ENCODE results near the gene TRAPPC2L. TPM values are rescaled to one million over a fixed set of nuclear protein-coding genes. Genes with fewer than 3 reads are reported as not detected.

The TRAPPC2L gene
- total RNA-seq, 1 donor from 2014 or later: 59.1 TPM

GRCh38 chr16:88878967-88879787 is 22.2 kb downstream of the TRAPPC2L start:
- peaks cover 33% of the 10 kb centered on the region for H3K27me3 Mint-ChIP-seq (ENCODE audit: low read depth, unreplicated experiment)
- H3K27me3 ChIP-seq (ENCODE audit: insufficient read depth, low read length): peaks cover 7% of the 10 kb centered on the region
- H3K4me1 Mint-ChIP-seq (ENCODE audit: low read depth, unreplicated experiment): no peaks in the 10 kb centered on the region
- no peak for TF ChIP-seq CTCF (IDR thresholded peaks at IDR 0.05; ENCODE audit: insufficient read depth, low read depth, low read length)
- TF ChIP-seq EZH2 (IDR thresholded peaks at IDR 0.05; ENCODE audit: insufficient read depth, low read length): no peak
- no peak overlapping the region for H2AFZ ChIP-seq (ENCODE audit: low read depth, low read length)
- no peak overlapping the region for H3K27ac ChIP-seq (ENCODE audit: low read depth, low read length)
- no peaks in the 10 kb centered on the region for H3K79me2 ChIP-seq (ENCODE audit: insufficient read depth, low read length)
- H3K36me3 Mint-ChIP-seq (ENCODE audit: low read depth, unreplicated experiment): no peaks in the 10 kb centered on the region
- no peaks in the 10 kb centered on the region for H3K36me3 ChIP-seq (ENCODE audit: insufficient read depth, low read length)
- no peaks in the 10 kb centered on the region for H3K9me3 Mint-ChIP-seq (ENCODE audit: unreplicated experiment)
- H4K20me1 ChIP-seq (ENCODE audit: insufficient read depth, low read length): no peaks in the 10 kb centered on the region
- no peak overlapping the region for H3K4me3 Mint-ChIP-seq (ENCODE audit: unreplicated experiment)
- H3K9ac ChIP-seq (ENCODE audit: low read length): no peak overlapping the region
- H3K9me3 ChIP-seq (ENCODE audit: insufficient read depth, low read depth, low read length): no peaks in the 10 kb centered on the region
- no peak overlapping the region for H3K27ac Mint-ChIP-seq (ENCODE audit: unreplicated experiment)
- FAIRE-seq: no peak
- no peak overlapping the region for H3K4me2 ChIP-seq (ENCODE audit: low read length)
- no peak for DNase-seq (ENCODE audit: low read depth)
- H3K4me3 ChIP-seq (ENCODE audit: insufficient read depth, low read depth, low read length): no peak overlapping the region
- H3K4me1 ChIP-seq (ENCODE audit: insufficient read depth, low read length): no peaks in the 10 kb centered on the region

DNA sequence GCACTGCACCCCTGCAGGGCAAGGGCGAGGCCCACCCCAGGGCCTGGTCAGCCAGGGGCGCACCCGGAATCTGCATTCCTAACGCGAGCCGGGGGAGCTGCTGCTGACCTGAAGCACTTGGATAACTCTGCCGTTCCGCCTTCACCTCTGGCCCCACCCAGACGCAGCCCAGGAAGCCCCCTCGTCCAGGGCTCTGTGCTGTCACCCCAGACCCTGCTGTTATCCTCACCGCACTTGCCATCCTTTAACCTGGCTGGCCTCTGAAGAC is 22.8 kb downstream of the TRAPPC2L start:
- no peak overlapping the region for H3K4me3 ChIP-seq (ENCODE audit: insufficient read depth, low read depth, low read length)
- no peaks in the 10 kb centered on the region for H4K20me1 ChIP-seq (ENCODE audit: insufficient read depth, low read length)
- Mint-ChIP-seq H3K4me1 (ENCODE audit: low read depth, unreplicated experiment) (no peaks in the 10 kb centered on the region), H3K27ac (ENCODE audit: unreplicated experiment) (no peak overlapping the region), H3K36me3 (ENCODE audit: low read depth, unreplicated experiment) (no peaks in the 10 kb centered on the region), H3K4me3 (ENCODE audit: unreplicated experiment) (no peak overlapping the region), H3K27me3 (ENCODE audit: low read depth, unreplicated experiment) (peaks cover 30% of the 10 kb centered on the region), H3K9me3 (ENCODE audit: unreplicated experiment) (no peaks in the 10 kb centered on the region)
- peaks cover 7% of the 10 kb centered on the region for H3K27me3 ChIP-seq (ENCODE audit: insufficient read depth, low read length)
- H3K36me3 ChIP-seq (ENCODE audit: insufficient read depth, low read length): no peaks in the 10 kb centered on the region
- DNase-seq (ENCODE audit: low read depth) (no peak), FAIRE-seq (no peak)
- H3K4me2 ChIP-seq (ENCODE audit: low read length): no peak overlapping the region
- H3K9ac ChIP-seq (ENCODE audit: low read length): no peak overlapping the region
- TF ChIP-seq CTCF (IDR thresholded peaks at IDR 0.05; ENCODE audit: insufficient read depth, low read depth, low read length): no peak
- no peak for TF ChIP-seq EZH2 (IDR thresholded peaks at IDR 0.05; ENCODE audit: insufficient read depth, low read length)
- H2AFZ ChIP-seq (ENCODE audit: low read depth, low read length): no peak overlapping the region
- H3K9me3 ChIP-seq (ENCODE audit: insufficient read depth, low read depth, low read length): no peaks in the 10 kb centered on the region
- H3K4me1 ChIP-seq (ENCODE audit: insufficient read depth, low read length): no peaks in the 10 kb centered on the region
- no peaks in the 10 kb centered on the region for H3K79me2 ChIP-seq (ENCODE audit: insufficient read depth, low read length)
- H3K27ac ChIP-seq (ENCODE audit: low read depth, low read length): no peak overlapping the region
